Smooth muscle cell (in vitro differentiated cells): ENCODE results near the gene RIPK1. TPM values are rescaled to one million over a fixed set of nuclear protein-coding genes. Genes with fewer than 3 reads are reported as not detected.

Source experiments
- DNase-seq: peaks from one replicate; lab custom pipeline; 2025; ENCODE audit not compliant: unreplicated experiment; lab: John Stamatoyannopoulos, UW
- H2AFZ ChIP-seq: fragments of 200-600 bp; sonication (generic); 2 replicates; pipeline ENCODE4 v1.6.0; 2016; ENCODE audit warnings: antibody characterized with exemption, low read depth, mild to moderate bottlenecking
- H3F3A ChIP-seq: fragments of 200-600 bp; sonication (generic); 2 replicates; pipeline ENCODE4 v1.6.0; 2017; ENCODE audit warnings: antibody characterized with exemption, low read depth
- H3K27ac ChIP-seq: fragments of 200-600 bp; sonication (generic); 2 replicates; pipeline ENCODE4 v1.5.1; 2016; ENCODE audit warnings: low read depth, mild to moderate bottlenecking
- H3K27me3 ChIP-seq: fragments of 200-600 bp; sonication (generic); 2 replicates; pipeline ENCODE4 v1.6.1; 2016; ENCODE audit warnings: low read depth, mild to moderate bottlenecking
- H3K36me3 ChIP-seq: fragments of 200-600 bp; sonication (generic); 2 replicates; pipeline ENCODE4 v1.5.1; 2016; ENCODE audit warnings: low read depth
- H3K4me1 ChIP-seq: fragments of 200-600 bp; sonication (generic); 2 replicates; pipeline ENCODE4 v1.5.1; 2016; ENCODE audit warnings: low read depth
- H3K4me2 ChIP-seq: fragments of 200-600 bp; sonication (generic); 2 replicates; pipeline ENCODE4 v1.6.0; 2016; ENCODE audit warnings: mild to moderate bottlenecking
- H3K4me3 ChIP-seq: fragments of 200-600 bp; sonication (generic); 2 replicates; pipeline ENCODE4 v1.5.1; 2016; ENCODE audit warnings: mild to moderate bottlenecking
- H3K79me2 ChIP-seq: fragments of 200-600 bp; sonication (generic); 2 replicates; pipeline ENCODE4 v1.6.0; 2016; ENCODE audit warnings: low read depth, mild to moderate bottlenecking
- H3K9ac ChIP-seq: fragments of 200-600 bp; sonication (generic); 2 replicates; pipeline ENCODE4 v1.6.0; 2016; ENCODE audit warnings: low read depth
- H3K9me3 ChIP-seq: fragments of 200-600 bp; sonication (generic); replicated peaks from 2 replicates; pipeline ENCODE4 v1.5.1; 2016; ENCODE audit warnings: low read depth
- H4K20me1 ChIP-seq: fragments of 200-600 bp; sonication (generic); 2 replicates; pipeline ENCODE4 v1.6.0; 2016; ENCODE audit warnings: low read depth
- CTCF ChIP-seq: fragments of 200-600 bp; sonication (generic); IDR thresholded peaks from 2 replicates; pipeline ENCODE4 v1.5.1; 2017; ENCODE audit warnings: borderline replicate concordance, mild to moderate bottlenecking, antibody characterized with exemption; ENCODE audit not compliant: insufficient read depth, poor library complexity, severe bottlenecking
- WGBS: methylation state at CpG from one replicate; pipeline ENCODE4 v1.1.7; 2016; ENCODE audit warnings: low lambda C conversion rate; 5-methylcytosine and 5-hydroxymethylcytosine counted together
- polyA plus RNA-seq: library from polyadenylated mRNA; unstranded; fragments of >200 nt; fragmentation: Nextera tagmentation; extraction: Ambion mirVana; gene quantifications from 2 replicates; pipeline ENCODE4 v1.2.1, GENCODE V29; 2016
- total RNA-seq: library from RNA; depleted of rRNA; stranded (reverse); fragments of >200 nt; gene quantifications from 2 replicates; pipeline ENCODE4 v1.2.3, GENCODE V29; 2014

The RIPK1 gene
- total and polyA plus RNA-seq, 2 experiments from 2014 or later = 8.7 to 12.2 TPM

DNA sequence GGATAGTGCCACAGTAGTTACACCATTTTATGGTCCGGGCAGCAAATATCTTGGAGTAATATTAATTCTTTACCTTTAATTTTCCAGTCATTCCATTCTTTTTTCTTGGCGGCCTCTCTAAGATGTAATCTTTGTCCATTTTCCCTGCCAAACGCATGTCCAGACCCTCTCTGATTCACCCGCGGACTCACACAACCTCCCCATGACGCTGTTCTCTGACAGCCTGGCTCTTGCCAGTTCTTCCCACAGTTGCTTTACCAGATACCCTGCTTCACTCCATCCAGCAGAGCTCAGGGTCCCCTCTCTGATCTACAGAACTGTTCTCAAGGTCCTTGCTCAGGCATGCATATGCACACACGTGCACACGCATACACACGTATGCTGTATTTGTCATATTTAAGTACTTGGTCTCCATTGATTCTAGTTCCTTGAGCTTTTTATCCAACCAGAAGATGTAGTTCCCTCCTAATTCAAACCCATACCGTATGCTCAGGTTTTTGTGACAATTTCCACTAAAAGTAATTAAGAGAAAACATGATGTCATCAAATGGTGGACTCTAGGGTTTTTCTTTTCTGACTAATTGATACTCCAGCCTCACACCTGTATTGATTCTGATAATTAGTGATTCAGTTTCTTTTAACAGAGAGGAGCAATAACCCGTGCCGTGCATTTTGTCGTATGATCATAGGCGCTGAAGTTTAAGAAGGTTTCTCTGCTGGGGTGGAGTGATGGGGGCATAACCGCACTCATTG is 60.2 kb downstream of the RIPK1 start:
- Histone ChIP-seq H3K4me1 (no peaks in the 10 kb centered on the region), H3K9ac (no peak overlapping the region), H3K4me3 (no peak overlapping the region), H4K20me1 (no peaks in the 10 kb centered on the region), H3K36me3 (peaks cover 11% of the 10 kb centered on the region), H3K4me2 (no peak overlapping the region), H3K27me3 (no peaks in the 10 kb centered on the region), H3K9me3 (no peaks in the 10 kb centered on the region), H3K79me2 (no peaks in the 10 kb centered on the region), H2AFZ (no peak overlapping the region), H3K27ac (no peak overlapping the region), H3F3A (no peaks in the 10 kb centered on the region)
- TF ChIP-seq CTCF = no peak
- DNase-seq = no peak
- WGBS = 96% methylated on average over 15 of the region's 15 CpGs

DNA sequence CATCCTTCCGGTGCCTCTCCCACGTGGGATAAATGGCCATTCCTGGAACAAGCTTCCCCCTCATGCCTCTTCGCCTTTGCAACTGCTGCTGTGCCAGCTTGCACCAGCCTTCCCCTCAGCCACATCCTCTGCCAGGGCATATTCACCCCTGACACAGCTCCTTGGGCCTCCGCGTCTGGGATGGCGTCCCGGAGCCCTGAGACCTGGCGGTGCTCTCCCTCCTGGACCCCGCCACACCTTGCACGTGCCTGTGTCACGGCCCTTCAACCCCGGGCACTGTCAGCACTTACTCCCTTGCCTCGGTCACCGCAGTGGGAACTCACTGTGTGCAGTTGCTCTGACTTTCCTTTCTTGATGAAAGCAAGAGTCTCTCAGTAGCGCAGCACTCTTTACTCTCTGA is 63.4 kb downstream of the RIPK1 start:
- no peaks in the 10 kb centered on the region for H3K79me2 ChIP-seq
- no peaks in the 10 kb centered on the region for H4K20me1 ChIP-seq
- H3K4me3 ChIP-seq = no peak overlapping the region
- 96% methylated on average over 15 of the region's 15 CpGs for WGBS
- H3K9ac ChIP-seq = no peak overlapping the region
- no peak for TF ChIP-seq CTCF
- no peaks in the 10 kb centered on the region for H3F3A ChIP-seq
- no peaks in the 10 kb centered on the region for H3K27me3 ChIP-seq
- H2AFZ ChIP-seq = no peak overlapping the region
- H3K4me1 ChIP-seq = no peaks in the 10 kb centered on the region
- no peak overlapping the region for H3K27ac ChIP-seq
- no peak overlapping the region for H3K4me2 ChIP-seq
- H3K36me3 ChIP-seq = peaks cover 11% of the 10 kb centered on the region
- H3K9me3 ChIP-seq = no peaks in the 10 kb centered on the region
- DNase-seq = no peak

DNA sequence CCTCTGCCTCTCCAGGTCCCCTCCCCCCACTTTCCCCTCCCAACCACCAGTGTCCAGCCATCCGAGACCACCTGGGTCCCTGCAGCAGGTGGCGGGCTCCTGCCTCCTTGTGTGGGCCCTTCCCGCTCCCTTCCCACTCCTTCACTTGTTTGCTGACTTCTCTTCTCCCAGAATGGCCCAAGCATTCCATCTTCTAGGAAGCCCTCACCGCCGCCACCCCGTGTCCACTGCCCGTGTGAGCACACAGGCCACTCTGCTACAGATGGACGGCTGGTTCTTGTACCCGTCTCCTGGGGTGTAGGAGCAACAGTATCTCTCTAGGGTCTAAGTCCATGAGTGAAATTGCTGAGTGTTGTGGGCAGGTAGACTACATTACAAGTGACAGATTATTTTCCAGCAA is 65.2 kb downstream of the RIPK1 start:
- Histone ChIP-seq H3K4me2 (no peak overlapping the region), H3K4me1 (no peaks in the 10 kb centered on the region), H3K9ac (no peak overlapping the region), H3K36me3 (peaks cover 17% of the 10 kb centered on the region), H3K4me3 (no peak overlapping the region), H2AFZ (no peak overlapping the region), H4K20me1 (no peaks in the 10 kb centered on the region), H3K9me3 (no peaks in the 10 kb centered on the region), H3F3A (no peaks in the 10 kb centered on the region), H3K79me2 (no peaks in the 10 kb centered on the region), H3K27ac (no peak overlapping the region), H3K27me3 (no peaks in the 10 kb centered on the region)
- WGBS = 97% methylated on average over 9 of the region's 9 CpGs
- no peak for TF ChIP-seq CTCF
- no peak for DNase-seq

GRCh38 chr6:3135668-3136291 is 67.5 kb downstream of the RIPK1 start:
- Histone ChIP-seq H3K9me3 (no peaks in the 10 kb centered on the region), H3K4me3 (no peak overlapping the region), H3K27me3 (no peaks in the 10 kb centered on the region), H3K4me1 (no peaks in the 10 kb centered on the region), H3K36me3 (peaks cover 13% of the 10 kb centered on the region), H3F3A (no peaks in the 10 kb centered on the region), H2AFZ (no peak overlapping the region), H3K27ac (no peak overlapping the region), H3K9ac (no peak overlapping the region), H3K79me2 (no peaks in the 10 kb centered on the region), H3K4me2 (no peak overlapping the region), H4K20me1 (no peaks in the 10 kb centered on the region)
- no peak for TF ChIP-seq CTCF
- WGBS = 94% methylated on average over 13 of the region's 13 CpGs
- DNase-seq = no peak
